GM06990 (cell line): ENCODE data around the gene SARS1.
A peak's percentile ranks its signal among the peaks of the same experiment; 100 is the strongest.

Experiments used
- DNase-seq: peaks from one replicate; pipeline ENCODE4 v3.0.0-alpha.2; 2011; ENCODE audit not compliant: insufficient read length; ENCODE audit errors: extremely low read depth
- H3K27me3 ChIP-seq: replicated peaks from 2 replicates; pipeline ENCODE4 v1.6.0; 2011; ENCODE audit warnings: low read length; ENCODE audit not compliant: control insufficient read depth, insufficient read depth
- H3K36me3 ChIP-seq: 2 replicates; pipeline ENCODE4 v1.5.1; 2011; ENCODE audit warnings: low read length; ENCODE audit not compliant: control insufficient read depth, insufficient read depth
- H3K4me3 ChIP-seq: replicated peaks from 2 replicates; pipeline ENCODE4 v1.5.1; 2011; ENCODE audit warnings: low read depth, mild to moderate bottlenecking, control low read depth, low read length
- TF ChIP-seq, protein P1 (sequence below): IDR thresholded peaks from 2 replicates; pipeline ENCODE4 v1.5.1; 2011; ENCODE audit warnings: low read length, control low read depth, mild to moderate bottlenecking, inconsistent platforms; ENCODE audit not compliant: insufficient read depth, poor library complexity, severe bottlenecking

Gene SARS1

DNA sequence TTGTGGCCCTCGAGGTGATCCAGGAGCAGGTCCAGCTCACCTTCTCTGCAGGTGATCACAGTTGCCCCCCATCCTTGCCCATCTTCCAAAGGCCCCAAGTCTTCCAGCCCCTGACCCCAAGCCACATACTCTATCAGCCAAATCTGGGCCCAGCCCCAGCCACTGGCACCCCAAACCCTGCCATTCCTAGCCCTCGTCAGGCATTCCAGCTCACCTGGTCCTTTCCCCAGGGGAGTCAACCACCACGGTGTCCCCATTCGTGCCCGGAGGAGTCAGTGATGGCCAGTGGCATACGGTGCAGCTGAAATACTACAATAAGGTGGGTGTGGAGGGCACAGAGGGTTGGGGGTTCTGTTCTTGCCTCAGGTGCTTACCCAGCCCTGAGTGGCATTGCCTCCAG lies 47.9 kb downstream of the SARS1 start:
- Histone ChIP-seq H3K36me3 (no peaks in the 10 kb centered on the region), H3K27me3 (no peaks in the 10 kb centered on the region), H3K4me3 (no peak overlapping the region)
- TF ChIP-seq, protein P1, sequence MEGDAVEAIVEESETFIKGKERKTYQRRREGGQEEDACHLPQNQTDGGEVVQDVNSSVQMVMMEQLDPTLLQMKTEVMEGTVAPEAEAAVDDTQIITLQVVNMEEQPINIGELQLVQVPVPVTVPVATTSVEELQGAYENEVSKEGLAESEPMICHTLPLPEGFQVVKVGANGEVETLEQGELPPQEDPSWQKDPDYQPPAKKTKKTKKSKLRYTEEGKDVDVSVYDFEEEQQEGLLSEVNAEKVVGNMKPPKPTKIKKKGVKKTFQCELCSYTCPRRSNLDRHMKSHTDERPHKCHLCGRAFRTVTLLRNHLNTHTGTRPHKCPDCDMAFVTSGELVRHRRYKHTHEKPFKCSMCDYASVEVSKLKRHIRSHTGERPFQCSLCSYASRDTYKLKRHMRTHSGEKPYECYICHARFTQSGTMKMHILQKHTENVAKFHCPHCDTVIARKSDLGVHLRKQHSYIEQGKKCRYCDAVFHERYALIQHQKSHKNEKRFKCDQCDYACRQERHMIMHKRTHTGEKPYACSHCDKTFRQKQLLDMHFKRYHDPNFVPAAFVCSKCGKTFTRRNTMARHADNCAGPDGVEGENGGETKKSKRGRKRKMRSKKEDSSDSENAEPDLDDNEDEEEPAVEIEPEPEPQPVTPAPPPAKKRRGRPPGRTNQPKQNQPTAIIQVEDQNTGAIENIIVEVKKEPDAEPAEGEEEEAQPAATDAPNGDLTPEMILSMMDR = no peak
- no peak for DNase-seq

DNA sequence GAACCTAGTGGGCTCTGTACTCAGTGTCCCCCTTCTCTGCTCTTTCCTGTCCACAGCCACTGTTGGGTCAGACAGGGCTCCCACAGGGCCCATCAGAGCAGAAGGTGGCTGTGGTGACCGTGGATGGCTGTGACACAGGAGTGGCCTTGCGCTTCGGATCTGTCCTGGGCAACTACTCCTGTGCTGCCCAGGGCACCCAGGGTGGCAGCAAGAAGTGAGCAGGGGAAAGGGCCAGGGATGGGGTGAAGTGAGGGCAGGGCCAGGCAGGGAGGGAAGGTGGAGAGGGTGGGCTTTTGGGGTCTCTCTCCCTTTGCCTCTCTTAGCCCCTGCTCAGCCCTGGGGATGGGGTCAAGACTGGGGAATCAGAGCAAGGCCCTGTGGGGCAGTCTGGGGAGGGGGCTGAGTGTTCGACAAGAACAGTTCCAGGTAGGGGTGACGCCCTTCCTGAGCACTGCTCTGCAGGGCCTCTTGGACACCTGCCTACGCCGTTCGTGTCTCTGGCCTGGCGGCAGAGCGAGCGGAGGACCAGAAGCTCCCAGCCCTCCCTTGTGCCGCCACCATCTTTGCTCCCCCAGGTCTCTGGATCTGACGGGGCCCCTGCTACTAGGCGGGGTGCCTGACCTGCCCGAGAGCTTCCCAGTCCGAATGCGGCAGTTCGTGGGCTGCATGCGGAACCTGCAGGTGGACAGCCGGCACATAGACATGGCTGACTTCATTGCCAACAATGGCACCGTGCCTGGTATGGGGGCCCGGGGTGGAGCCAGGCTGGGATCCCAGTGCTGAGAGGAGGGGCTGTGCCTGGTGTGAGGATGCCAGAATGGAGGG lies 48.7 kb downstream of the SARS1 start:
- TF ChIP-seq, protein P1 = no peak
- no peak overlapping the region for H3K4me3 ChIP-seq
- H3K27me3 ChIP-seq = no peaks in the 10 kb centered on the region
- no peaks in the 10 kb centered on the region for H3K36me3 ChIP-seq
- DNase-seq = no peak

DNA sequence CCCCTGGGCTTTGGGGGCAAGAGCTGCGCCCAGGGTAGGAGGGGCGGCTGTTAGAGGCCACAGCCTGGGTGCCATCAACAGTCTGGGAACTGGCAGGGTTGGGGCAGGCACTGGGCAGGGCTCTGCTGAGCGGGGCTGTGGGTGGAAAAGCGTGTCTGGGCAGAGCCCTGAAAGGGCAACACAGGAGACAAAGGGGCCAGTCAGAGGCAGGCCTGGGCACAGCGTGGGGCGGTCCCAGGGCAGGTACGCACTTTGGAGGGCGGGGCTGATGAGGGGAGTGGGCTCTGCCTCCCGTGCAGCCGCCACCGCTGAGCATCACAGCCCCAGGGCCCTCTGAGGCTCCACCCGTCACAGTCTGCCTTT lies 49.5 kb downstream of the SARS1 start:
- TF ChIP-seq, protein P1 = no peak
- Histone ChIP-seq H3K27me3 (no peaks in the 10 kb centered on the region), H3K36me3 (no peaks in the 10 kb centered on the region), H3K4me3 (no peak overlapping the region)
- no peak for DNase-seq

DNA sequence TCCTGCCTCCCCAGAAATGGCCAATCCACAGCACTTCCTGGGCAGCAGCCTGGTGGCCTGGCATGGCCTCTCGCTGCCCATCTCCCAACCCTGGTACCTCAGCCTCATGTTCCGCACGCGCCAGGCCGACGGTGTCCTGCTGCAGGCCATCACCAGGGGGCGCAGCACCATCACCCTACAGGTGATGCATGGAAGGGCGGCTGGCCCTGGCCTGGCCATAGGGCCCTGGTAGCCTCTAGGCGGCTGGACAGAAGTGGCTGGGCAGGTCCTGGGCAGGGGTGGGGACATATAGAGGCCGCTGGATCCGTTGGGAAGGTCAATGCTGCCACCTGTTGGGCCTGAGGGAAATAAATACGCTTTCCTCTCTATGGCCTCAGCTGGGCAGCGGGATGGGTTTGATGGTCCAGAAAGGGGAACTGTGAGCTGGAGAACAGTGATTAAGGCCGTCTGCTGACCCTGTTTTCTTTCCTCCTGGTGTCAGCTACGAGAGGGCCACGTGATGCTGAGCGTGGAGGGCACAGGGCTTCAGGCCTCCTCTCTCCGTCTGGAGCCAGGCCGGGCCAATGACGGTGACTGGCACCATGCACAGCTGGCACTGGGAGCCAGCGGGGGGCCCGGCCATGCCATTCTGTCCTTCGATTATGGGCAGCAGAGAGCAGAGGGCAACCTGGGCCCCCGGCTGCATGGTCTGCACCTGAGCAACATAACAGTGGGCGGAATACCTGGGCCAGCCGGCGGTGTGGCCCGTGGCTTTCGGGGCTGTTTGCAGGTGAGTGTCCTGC lies 50.1 kb downstream of the SARS1 start:
- H3K27me3 ChIP-seq = no peaks in the 10 kb centered on the region
- TF ChIP-seq, protein P1 = peak; percentile 97
- no peaks in the 10 kb centered on the region for H3K36me3 ChIP-seq
- DNase-seq = peak; percentile 69
- H3K4me3 ChIP-seq = no peak overlapping the region

DNA sequence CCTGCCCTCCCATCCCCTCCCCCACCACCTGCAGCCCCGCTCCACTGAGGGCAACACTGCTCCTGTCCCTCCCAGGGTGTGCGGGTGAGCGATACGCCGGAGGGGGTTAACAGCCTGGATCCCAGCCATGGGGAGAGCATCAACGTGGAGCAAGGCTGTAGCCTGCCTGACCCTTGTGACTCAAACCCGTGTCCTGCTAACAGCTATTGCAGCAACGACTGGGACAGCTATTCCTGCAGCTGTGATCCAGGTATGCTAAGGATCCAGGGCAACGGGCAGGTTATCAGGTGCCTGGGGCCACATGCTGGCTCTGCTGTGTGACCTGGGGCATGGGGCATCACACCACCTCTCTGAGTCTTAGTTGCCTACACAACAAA lies 50.6 kb downstream of the SARS1 start:
- H3K27me3 ChIP-seq = no peaks in the 10 kb centered on the region
- TF ChIP-seq, protein P1 = no peak
- no peak overlapping the region for H3K4me3 ChIP-seq
- no peaks in the 10 kb centered on the region for H3K36me3 ChIP-seq
- DNase-seq = peak; percentile 1
